ENCODE measurements around the gene PAX2. TPM values are rescaled to one million over a fixed set of nuclear protein-coding genes. Genes with fewer than 3 reads are reported as not detected.

PAX2 gene
- polyA plus RNA-seq, 3 donors = not detected

GRCh38 chr10:100827819-100828737, 82.7 kb downstream of the PAX2 start:
- peak overlapping the region in 1 of 3 experiments; percentile 56 for H3K4me3 ChIP-seq (replicated peaks in 1 of 3; ENCODE audit: low read depth in 2 of 3, low read length in 3 of 3)
- Mint-ChIP-seq H3K27me3 (ENCODE audit: low read depth in 3 of 3) (peaks cover 85 to 99% (median 93%) of the 10 kb centered on the region in 3 donors), H3K4me3 (peak overlapping the region; percentile 69 to 90), H3K27ac (peak overlapping the region in 1 of 7 donors; percentile 8), H3K9me3 (peaks cover 0 to 30% (median 16%) of the 10 kb centered on the region in 7 donors), H3K36me3 (peaks cover 3 to 10% of the 10 kb centered on the region in 2 donors), H3K4me1 (peaks cover 28% of the 10 kb centered on the region)
- peak overlapping the region; percentile 35 for H2AFZ ChIP-seq (ENCODE audit: insufficient read depth, low read depth, low read length, poor library complexity, severe bottlenecking)
- H3K27me3 ChIP-seq (ENCODE audit: control insufficient read depth in 2 of 2, insufficient read depth in 2 of 2, low read length in 2 of 2) = peaks cover 86 to 96% of the 10 kb centered on the region in 2 donors
- intact Hi-C loops (cut with micrococcal nuclease) = no loop called here
- H3K36me3 ChIP-seq (replicated peaks in 1 of 2; ENCODE audit: control insufficient read depth in 1 of 2, insufficient read depth in 2 of 2, low read length in 2 of 2) = no peaks in the 10 kb centered on the region
- H3K79me2 ChIP-seq (ENCODE audit: insufficient read depth, low read length) = no peaks in the 10 kb centered on the region
- peaks cover 24 to 35% of the 10 kb centered on the region in 2 donors for H3K4me1 ChIP-seq (ENCODE audit: control insufficient read depth in 1 of 2, insufficient read depth in 2 of 2, low read length in 2 of 2)
- H3K9ac ChIP-seq (ENCODE audit: insufficient read depth, low read length, poor library complexity, severe bottlenecking) = peak overlapping the region; percentile 27
- under 1% methylated on average over 53 of the region's 69 CpGs for WGBS (ENCODE audit: insufficient coverage)
- peaks cover 5 to 51% of the 10 kb centered on the region in 2 donors for H3K9me3 ChIP-seq (replicated peaks in 1 of 2; ENCODE audit: control insufficient read depth in 1 of 2, insufficient read depth in 1 of 2, low read length in 2 of 2)
- DNase-seq = peak in 1 of 3 donors; percentile 13
- H3K27ac ChIP-seq (ENCODE audit: low read depth in 1 of 2, low read length in 2 of 2) = no peak overlapping the region
- no peaks in the 10 kb centered on the region for H4K20me1 ChIP-seq (ENCODE audit: insufficient read depth, low read length)
- no peak for TF ChIP-seq CTCF (IDR thresholded peaks at IDR 0.05)
- peak overlapping the region; percentile 67 for H3K4me2 ChIP-seq (replicated peaks; ENCODE audit: extremely low read depth, low read length, poor library complexity, severe bottlenecking)

GRCh38 chr10:100828738-100829096, 83.3 kb downstream of the PAX2 start:
- peak overlapping the region in 1 of 3 experiments; percentile 56 for H3K4me3 ChIP-seq (replicated peaks in 1 of 3; ENCODE audit: low read depth in 2 of 3, low read length in 3 of 3)
- Mint-ChIP-seq H3K4me1 (peaks cover 28% of the 10 kb centered on the region), H3K4me3 (peak overlapping the region; percentile 69 to 90), H3K27ac (no peak overlapping the region), H3K27me3 (ENCODE audit: low read depth in 3 of 3) (peaks cover 84 to 99% (median 93%) of the 10 kb centered on the region in 3 donors), H3K9me3 (peaks cover 0 to 30% (median 15%) of the 10 kb centered on the region in 7 donors), H3K36me3 (peaks cover 3 to 10% of the 10 kb centered on the region in 2 donors)
- H3K4me1 ChIP-seq (ENCODE audit: control insufficient read depth in 1 of 2, insufficient read depth in 2 of 2, low read length in 2 of 2) = peaks cover 24 to 35% of the 10 kb centered on the region in 2 donors
- no peak for TF ChIP-seq CTCF (IDR thresholded peaks at IDR 0.05)
- H3K9ac ChIP-seq (ENCODE audit: insufficient read depth, low read length, poor library complexity, severe bottlenecking) = peak overlapping the region; percentile 27
- peaks cover 5 to 51% of the 10 kb centered on the region in 2 donors for H3K9me3 ChIP-seq (replicated peaks in 1 of 2; ENCODE audit: control insufficient read depth in 1 of 2, insufficient read depth in 1 of 2, low read length in 2 of 2)
- no peak for DNase-seq
- H3K27ac ChIP-seq (ENCODE audit: low read depth in 1 of 2, low read length in 2 of 2) = no peak overlapping the region
- intact Hi-C loops (cut with micrococcal nuclease) = no loop called here
- H2AFZ ChIP-seq (ENCODE audit: insufficient read depth, low read depth, low read length, poor library complexity, severe bottlenecking) = peak overlapping the region; percentile 50
- peaks cover 85 to 96% of the 10 kb centered on the region in 2 donors for H3K27me3 ChIP-seq (ENCODE audit: control insufficient read depth in 2 of 2, insufficient read depth in 2 of 2, low read length in 2 of 2)
- H3K36me3 ChIP-seq (replicated peaks in 1 of 2; ENCODE audit: control insufficient read depth in 1 of 2, insufficient read depth in 2 of 2, low read length in 2 of 2) = no peaks in the 10 kb centered on the region
- H4K20me1 ChIP-seq (ENCODE audit: insufficient read depth, low read length) = no peaks in the 10 kb centered on the region
- H3K79me2 ChIP-seq (ENCODE audit: insufficient read depth, low read length) = no peaks in the 10 kb centered on the region
- H3K4me2 ChIP-seq (replicated peaks; ENCODE audit: extremely low read depth, low read length, poor library complexity, severe bottlenecking) = peak overlapping the region; percentile 67
- no CpG with 5 or more reads among the region's 20 CpGs for WGBS (ENCODE audit: insufficient coverage)

Measured in CD14-positive monocyte (primary cell).